Measurements from ENCODE around the gene ABCA1.

DNA sequence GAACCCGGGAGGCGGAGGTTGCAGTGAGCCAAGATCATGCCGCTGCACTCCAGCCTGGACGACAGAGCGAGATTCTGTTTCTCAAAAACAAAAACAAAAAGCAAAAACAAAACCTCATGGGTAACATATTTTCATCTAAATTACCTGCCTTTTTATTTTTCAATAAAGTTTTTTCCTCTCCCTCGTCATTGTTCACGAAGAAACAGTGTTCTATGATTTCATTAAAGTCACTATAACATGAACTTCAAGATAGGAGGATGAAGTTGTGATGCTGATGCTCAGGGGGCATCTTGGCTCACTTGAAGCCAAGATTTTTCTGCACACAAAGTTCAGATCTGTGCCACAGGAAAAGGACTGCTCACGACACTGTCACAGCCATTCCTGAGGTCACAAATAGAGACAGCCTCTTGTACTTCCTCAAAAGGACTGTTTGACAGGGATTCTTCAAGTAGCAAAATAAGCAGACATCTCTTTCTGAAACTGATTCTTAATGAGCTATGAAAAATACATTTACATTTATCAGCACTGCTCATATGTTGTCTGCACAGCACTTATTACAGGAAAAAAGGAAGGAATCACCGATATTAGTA lies 147.9 kb downstream of the ABCA1 start:
- TF ChIP-seq, protein P1, sequence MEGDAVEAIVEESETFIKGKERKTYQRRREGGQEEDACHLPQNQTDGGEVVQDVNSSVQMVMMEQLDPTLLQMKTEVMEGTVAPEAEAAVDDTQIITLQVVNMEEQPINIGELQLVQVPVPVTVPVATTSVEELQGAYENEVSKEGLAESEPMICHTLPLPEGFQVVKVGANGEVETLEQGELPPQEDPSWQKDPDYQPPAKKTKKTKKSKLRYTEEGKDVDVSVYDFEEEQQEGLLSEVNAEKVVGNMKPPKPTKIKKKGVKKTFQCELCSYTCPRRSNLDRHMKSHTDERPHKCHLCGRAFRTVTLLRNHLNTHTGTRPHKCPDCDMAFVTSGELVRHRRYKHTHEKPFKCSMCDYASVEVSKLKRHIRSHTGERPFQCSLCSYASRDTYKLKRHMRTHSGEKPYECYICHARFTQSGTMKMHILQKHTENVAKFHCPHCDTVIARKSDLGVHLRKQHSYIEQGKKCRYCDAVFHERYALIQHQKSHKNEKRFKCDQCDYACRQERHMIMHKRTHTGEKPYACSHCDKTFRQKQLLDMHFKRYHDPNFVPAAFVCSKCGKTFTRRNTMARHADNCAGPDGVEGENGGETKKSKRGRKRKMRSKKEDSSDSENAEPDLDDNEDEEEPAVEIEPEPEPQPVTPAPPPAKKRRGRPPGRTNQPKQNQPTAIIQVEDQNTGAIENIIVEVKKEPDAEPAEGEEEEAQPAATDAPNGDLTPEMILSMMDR (IDR thresholded peaks at IDR 0.05): no peak
- TF ChIP-seq POLR2AphosphoS5 (IDR thresholded peaks at IDR 0.05) (no peak), POLR2A (IDR thresholded peaks at IDR 0.05) (no peak)
